Spinal cord (tissue), 10 donors: Measurements from ENCODE around the gene TTC12. TPM values are rescaled to one million over a fixed set of nuclear protein-coding genes. Genes with fewer than 3 reads are reported as not detected.

Experiments used
- DNase-seq, 6 donors: peaks; one replicate each; pipeline versions ENCODE4 v3.0.0 to v3.0.0-alpha.2; 2013 to 2015; ENCODE audit warnings: low spot score in 6 of 6, low read depth in 4 of 6
- H3K27ac ChIP-seq: one replicate; pipeline ENCODE4 v1.5.1; 2013; ENCODE audit warnings: low read depth, low read length, control low read depth
- H3K27me3 ChIP-seq: one replicate; pipeline ENCODE4 v1.6.1; 2013; ENCODE audit warnings: low read length; ENCODE audit not compliant: control insufficient read depth, insufficient read depth
- H3K36me3 ChIP-seq: one replicate; pipeline ENCODE4 v1.6.1; 2013; ENCODE audit warnings: low read length; ENCODE audit not compliant: control insufficient read depth, insufficient read depth
- H3K4me1 ChIP-seq: one replicate; pipeline ENCODE4 v1.6.1; 2013; ENCODE audit warnings: low read length; ENCODE audit not compliant: control insufficient read depth, insufficient read depth
- H3K4me3 ChIP-seq: one replicate; pipeline ENCODE4 v1.5.1; 2013; ENCODE audit warnings: low read depth, low read length, control low read depth
- H3K9me3 ChIP-seq: one replicate; pipeline ENCODE4 v1.6.1; 2013; ENCODE audit warnings: low read length; ENCODE audit not compliant: control insufficient read depth, insufficient read depth
- WGBS: methylation state at CpG from one replicate; pipeline ENCODE4 v1.1.5; 2013; ENCODE audit warnings: missing lambda C conversion rate; ENCODE audit not compliant: insufficient coverage; 5-methylcytosine and 5-hydroxymethylcytosine counted together
- polyA plus RNA-seq, 2 donors: library from polyadenylated mRNA; unstranded; fragments of 120-200 nt; gene quantifications; one replicate each; pipeline ENCODE4 v1.2.1, GENCODE V29; 2013; ENCODE audit not compliant: insufficient read length in 2 of 2
- total RNA-seq, 2 donors: library from RNA; depleted of rRNA in 1 of 2; stranded (reverse); fragments of 120-200 nt in 1 of 2; fragments of >200 nt in 1 of 2; gene quantifications; one replicate each; pipeline versions ENCODE4 v1.2.3 to v1.2.4, GENCODE V29; 2013 to 2014
- donor health status: healthy.

The TTC12 gene
- total and polyA plus RNA-seq, 4 donors: 11.4 to 16.7 (median 12.8) TPM

GRCh38 chr11:113281052-113281725, 33.2 kb upstream of the TTC12 start:
- Histone ChIP-seq H3K4me3 (no peak overlapping the region), H3K4me1 (no peaks in the 10 kb centered on the region), H3K27ac (no peak overlapping the region), H3K9me3 (no peaks in the 10 kb centered on the region), H3K27me3 (no peaks in the 10 kb centered on the region), H3K36me3 (peaks cover 6% of the 10 kb centered on the region)
- 84% methylated on average over 2 of the region's 2 CpGs for WGBS
- DNase-seq: no peak

- Histone ChIP-seq H3K27ac (no peak overlapping the region), H3K36me3 (no peaks in the 10 kb centered on the region), H3K9me3 (no peaks in the 10 kb centered on the region), H3K27me3 (no peaks in the 10 kb centered on the region), H3K4me1 (no peaks in the 10 kb centered on the region), H3K4me3 (no peak overlapping the region)
- no peak for DNase-seq
- 79% methylated on average over 2 of the region's 3 CpGs for WGBS
These were observed 31.4 kb upstream of the TTC12 start for GRCh38 chr11:113282898-113283437.

GRCh38 chr11:113283881-113284280, 30.5 kb upstream of the TTC12 start:
- DNase-seq: no peak
- no peak overlapping the region for H3K27ac ChIP-seq
- H3K36me3 ChIP-seq: no peaks in the 10 kb centered on the region
- H3K9me3 ChIP-seq: no peaks in the 10 kb centered on the region
- H3K4me1 ChIP-seq: no peaks in the 10 kb centered on the region
- H3K27me3 ChIP-seq: no peaks in the 10 kb centered on the region
- H3K4me3 ChIP-seq: no peak overlapping the region
- WGBS: 95% methylated on average over 2 of the region's 2 CpGs

- 96% methylated on average over 2 of the region's 3 CpGs for WGBS
- no peak overlapping the region for H3K4me3 ChIP-seq
- no peaks in the 10 kb centered on the region for H3K36me3 ChIP-seq
- H3K4me1 ChIP-seq: peaks cover 6% of the 10 kb centered on the region
- H3K27ac ChIP-seq: no peak overlapping the region
- no peak for DNase-seq
- H3K9me3 ChIP-seq: no peaks in the 10 kb centered on the region
- no peaks in the 10 kb centered on the region for H3K27me3 ChIP-seq
These were observed 28.4 kb upstream of the TTC12 start for GRCh38 chr11:113286009-113286408.

GRCh38 chr11:113286509-113287497, 27.6 kb upstream of the TTC12 start:
- WGBS: 96% methylated on average over 4 of the region's 11 CpGs
- Histone ChIP-seq H3K36me3 (no peaks in the 10 kb centered on the region), H3K27ac (no peak overlapping the region), H3K4me1 (peaks cover 6% of the 10 kb centered on the region), H3K9me3 (no peaks in the 10 kb centered on the region), H3K27me3 (no peaks in the 10 kb centered on the region), H3K4me3 (no peak overlapping the region)
- no peak for DNase-seq

- H3K4me3 ChIP-seq: no peak overlapping the region
- no peaks in the 10 kb centered on the region for H3K36me3 ChIP-seq
- no peak overlapping the region for H3K27ac ChIP-seq
- H3K9me3 ChIP-seq: no peaks in the 10 kb centered on the region
- WGBS: 71% methylated on average over 3 of the region's 3 CpGs
- DNase-seq: no peak
- H3K4me1 ChIP-seq: peaks cover 6% of the 10 kb centered on the region
- H3K27me3 ChIP-seq: no peaks in the 10 kb centered on the region
These were observed 26.6 kb upstream of the TTC12 start for GRCh38 chr11:113287801-113288200.

- 69% methylated on average over 5 of the region's 6 CpGs for WGBS
- Histone ChIP-seq H3K4me1 (peaks cover 6% of the 10 kb centered on the region), H3K27me3 (no peaks in the 10 kb centered on the region), H3K9me3 (no peaks in the 10 kb centered on the region), H3K36me3 (no peaks in the 10 kb centered on the region), H3K4me3 (no peak overlapping the region), H3K27ac (no peak overlapping the region)
- DNase-seq: no peak
These were observed 26.0 kb upstream of the TTC12 start for GRCh38 chr11:113288286-113288863.

GRCh38 chr11:113289431-113290187, 24.8 kb upstream of the TTC12 start:
- peaks cover 6% of the 10 kb centered on the region for H3K4me1 ChIP-seq
- no peak overlapping the region for H3K27ac ChIP-seq
- H3K4me3 ChIP-seq: no peak overlapping the region
- no peaks in the 10 kb centered on the region for H3K27me3 ChIP-seq
- peak in 5 of 6 donors; percentile 45 to 90 (median 48) for DNase-seq
- 51% methylated on average over 8 of the region's 10 CpGs for WGBS
- H3K36me3 ChIP-seq: no peaks in the 10 kb centered on the region
- no peaks in the 10 kb centered on the region for H3K9me3 ChIP-seq

- Histone ChIP-seq H3K4me3 (no peak overlapping the region), H3K36me3 (no peaks in the 10 kb centered on the region), H3K4me1 (peaks cover 6% of the 10 kb centered on the region), H3K9me3 (no peaks in the 10 kb centered on the region), H3K27me3 (no peaks in the 10 kb centered on the region), H3K27ac (no peak overlapping the region)
- WGBS: 95% methylated on average over 5 of the region's 5 CpGs
- no peak for DNase-seq
These were observed 20.4 kb upstream of the TTC12 start for GRCh38 chr11:113293936-113294335.
